ENCODE measurements around the gene ISG20.
A peak's percentile ranks its signal among the peaks of the same experiment; 100 is the strongest.

The ISG20 gene

GRCh38 chr15:88638626-88639372 is at the start of gene ISG20:
ISG20 (plus strand) TSS chr15:88639016; CDS start chr15:88639367, 351 bp downstream.
- peak; percentile 93 to 96 for DNase-seq (ENCODE audit: low read depth in 2 of 2)

- DNase-seq (ENCODE audit: low read depth in 2 of 2): no peak
Measured at GRCh38 chr15:88590759-88591158, 48.1 kb upstream of the ISG20 start.

- DNase-seq (ENCODE audit: low read depth in 2 of 2): no peak
Measured at GRCh38 chr15:88591384-88591783, 47.4 kb upstream of the ISG20 start.

GRCh38 chr15:88603885-88604284 is 34.9 kb upstream of the ISG20 start:
- no peak for DNase-seq (ENCODE audit: low read depth in 2 of 2)

- no peak for DNase-seq (ENCODE audit: low read depth in 2 of 2)
Measured at GRCh38 chr15:88604381-88605188, 34.2 kb upstream of the ISG20 start.

GRCh38 chr15:88605189-88606069 is 33.4 kb upstream of the ISG20 start:
- DNase-seq (ENCODE audit: low read depth in 2 of 2): no peak

GRCh38 chr15:88606070-88606794 is 32.6 kb upstream of the ISG20 start:
- no peak for DNase-seq (ENCODE audit: low read depth in 2 of 2)

- no peak for DNase-seq (ENCODE audit: low read depth in 2 of 2)
Measured at GRCh38 chr15:88607951-88608350, 30.9 kb upstream of the ISG20 start.

GRCh38 chr15:88608607-88609181 is 30.1 kb upstream of the ISG20 start:
- no peak for DNase-seq (ENCODE audit: low read depth in 2 of 2)

- DNase-seq (ENCODE audit: low read depth in 2 of 2): no peak
Measured at GRCh38 chr15:88609344-88610090, 29.3 kb upstream of the ISG20 start.

- DNase-seq (ENCODE audit: low read depth in 2 of 2): no peak
Measured at GRCh38 chr15:88610701-88611231, 28.1 kb upstream of the ISG20 start.

GRCh38 chr15:88612186-88612796 is 26.5 kb upstream of the ISG20 start:
- DNase-seq (ENCODE audit: low read depth in 2 of 2): no peak

GRCh38 chr15:88613074-88613944 is 25.5 kb upstream of the ISG20 start:
- DNase-seq (ENCODE audit: low read depth in 2 of 2): no peak

GRCh38 chr15:88615303-88616107 is 23.3 kb upstream of the ISG20 start:
- DNase-seq (ENCODE audit: low read depth in 2 of 2): no peak

- DNase-seq (ENCODE audit: low read depth in 2 of 2): no peak
Measured at GRCh38 chr15:88616240-88616639, 22.6 kb upstream of the ISG20 start.

GRCh38 chr15:88617031-88617722 is 21.6 kb upstream of the ISG20 start:
- no peak for DNase-seq (ENCODE audit: low read depth in 2 of 2)

GRCh38 chr15:88617790-88618189 is 21.0 kb upstream of the ISG20 start:
- no peak for DNase-seq (ENCODE audit: low read depth in 2 of 2)
